Breast epithelium (tissue), 3 donors: ENCODE measurements around the gene PEAK1.

Experiments used
- CTCF ChIP-seq, 3 donors: fragments of 450-650 bp; IDR thresholded peaks; one replicate each; pipeline ENCODE4 v1.5.1; 2016 to 2017; ENCODE audit warnings: antibody characterized with exemption in 3 of 3, mild to moderate bottlenecking in 3 of 3, moderate library complexity in 3 of 3
- POLR2A ChIP-seq: fragments of 450-650 bp; IDR thresholded peaks from one replicate; pipeline ENCODE4 v1.6.1; 2016; ENCODE audit warnings: antibody characterized with exemption, mild to moderate bottlenecking, moderate library complexity
- POLR2AphosphoS5 ChIP-seq, 3 donors: sonication (generic); formaldehyde crosslinking; IDR thresholded peaks; one replicate each; pipeline ENCODE4 v1.6.1; 2017; ENCODE audit warnings: antibody characterized with exemption in 3 of 3

- TF ChIP-seq CTCF (IDR thresholded peaks at IDR 0.05), result no peak
- TF ChIP-seq POLR2A, result no peak
- TF ChIP-seq POLR2AphosphoS5 (IDR thresholded peaks at IDR 0.05), result no peak
Measured at GRCh38 chr15:77127626-77128025, 292.3 kb downstream of the PEAK1 start.
